ENCODE results near the gene NTHL1. TPM values are rescaled to one million over a fixed set of nuclear protein-coding genes. Genes with fewer than 3 reads are reported as not detected.
A peak's percentile ranks its signal among the peaks of the same experiment; 100 is the strongest.

NTHL1 gene
- total and polyA plus RNA-seq, 9 of the 15 experiments (the other 6 are each of a cell fraction or from before 2014, with no cell fraction given): 1.1 to 58.8 (median 17.6) TPM

DNA sequence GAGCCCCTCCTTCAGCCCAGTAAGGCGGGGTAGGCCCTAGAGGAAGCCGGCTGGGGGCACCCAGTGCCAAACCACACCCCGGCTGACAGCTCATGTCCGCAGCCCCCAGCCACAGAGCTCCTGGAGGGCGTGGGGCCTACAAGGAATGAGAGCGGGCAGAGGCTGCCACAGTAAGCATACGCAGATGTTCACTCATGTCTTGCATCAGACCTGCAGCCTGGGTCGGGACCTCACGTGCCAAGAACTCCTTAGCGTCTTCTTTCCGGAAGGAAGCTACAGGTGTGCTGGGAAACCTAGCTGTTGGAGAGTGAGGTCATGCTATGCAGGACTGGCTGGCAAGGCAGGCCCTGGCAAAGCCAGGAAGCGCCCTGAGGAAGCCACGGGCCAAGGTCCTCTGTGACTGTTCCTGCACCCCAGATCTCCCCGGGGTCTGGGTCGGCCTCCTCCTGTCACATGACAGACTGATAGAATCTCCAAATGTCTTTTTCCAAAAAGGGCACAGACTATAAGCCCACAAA, 39.6 kb downstream of the NTHL1 start (continued):
- TF ChIP-seq XRCC4 (IDR thresholded peaks at IDR 0.05; ENCODE audit: extremely low read depth, insufficient read depth, insufficient read length) (no peak), ZNF583 (CRISPR knock-in tag; IDR thresholded peaks at IDR 0.05) (peak; percentile 30; the same call in 1 of the 2 replicates), CXXC5 (CRISPR knock-in tag; IDR thresholded peaks at IDR 0.05) (peak; percentile 53), MAZ (CRISPR knock-in tag; conservative IDR thresholded peaks at IDR 0.05 in 1 of 2, IDR thresholded peaks at IDR 0.05 in 1 of 2) (0 out of 4 replicates have a peak, but pooled peaks of 1 of the 2 experiments have one; percentile 13), RAD51 (IDR thresholded peaks at IDR 0.05; ENCODE audit: borderline replicate concordance, low read depth) (peak; percentile 62), POLR2B (IDR thresholded peaks at IDR 0.05; ENCODE audit: low read depth, partially characterized antibody) (no peak), KDM2B (CRISPR knock-in tag; IDR thresholded peaks at IDR 0.05) (no peak), STAT5A (IDR thresholded peaks at IDR 0.05; ENCODE audit: borderline replicate concordance, low read length) (no peak), MYC (IDR thresholded peaks at IDR 0.05; ENCODE audit: low read depth, low read length) (peak; percentile 55), MYC (CRISPR knock-in tag; IDR thresholded peaks at IDR 0.05; ENCODE audit: borderline replicate concordance, low read depth) (peak; percentile 62; the same call in 1 of the 2 replicates), SMAD4 (CRISPR knock-in tag; conservative IDR thresholded peaks at IDR 0.05) (peak; percentile 58), CEBPB (tag; IDR thresholded peaks at IDR 0.05) (peak; percentile 44)
- TF ChIP-seq, protein P1, sequence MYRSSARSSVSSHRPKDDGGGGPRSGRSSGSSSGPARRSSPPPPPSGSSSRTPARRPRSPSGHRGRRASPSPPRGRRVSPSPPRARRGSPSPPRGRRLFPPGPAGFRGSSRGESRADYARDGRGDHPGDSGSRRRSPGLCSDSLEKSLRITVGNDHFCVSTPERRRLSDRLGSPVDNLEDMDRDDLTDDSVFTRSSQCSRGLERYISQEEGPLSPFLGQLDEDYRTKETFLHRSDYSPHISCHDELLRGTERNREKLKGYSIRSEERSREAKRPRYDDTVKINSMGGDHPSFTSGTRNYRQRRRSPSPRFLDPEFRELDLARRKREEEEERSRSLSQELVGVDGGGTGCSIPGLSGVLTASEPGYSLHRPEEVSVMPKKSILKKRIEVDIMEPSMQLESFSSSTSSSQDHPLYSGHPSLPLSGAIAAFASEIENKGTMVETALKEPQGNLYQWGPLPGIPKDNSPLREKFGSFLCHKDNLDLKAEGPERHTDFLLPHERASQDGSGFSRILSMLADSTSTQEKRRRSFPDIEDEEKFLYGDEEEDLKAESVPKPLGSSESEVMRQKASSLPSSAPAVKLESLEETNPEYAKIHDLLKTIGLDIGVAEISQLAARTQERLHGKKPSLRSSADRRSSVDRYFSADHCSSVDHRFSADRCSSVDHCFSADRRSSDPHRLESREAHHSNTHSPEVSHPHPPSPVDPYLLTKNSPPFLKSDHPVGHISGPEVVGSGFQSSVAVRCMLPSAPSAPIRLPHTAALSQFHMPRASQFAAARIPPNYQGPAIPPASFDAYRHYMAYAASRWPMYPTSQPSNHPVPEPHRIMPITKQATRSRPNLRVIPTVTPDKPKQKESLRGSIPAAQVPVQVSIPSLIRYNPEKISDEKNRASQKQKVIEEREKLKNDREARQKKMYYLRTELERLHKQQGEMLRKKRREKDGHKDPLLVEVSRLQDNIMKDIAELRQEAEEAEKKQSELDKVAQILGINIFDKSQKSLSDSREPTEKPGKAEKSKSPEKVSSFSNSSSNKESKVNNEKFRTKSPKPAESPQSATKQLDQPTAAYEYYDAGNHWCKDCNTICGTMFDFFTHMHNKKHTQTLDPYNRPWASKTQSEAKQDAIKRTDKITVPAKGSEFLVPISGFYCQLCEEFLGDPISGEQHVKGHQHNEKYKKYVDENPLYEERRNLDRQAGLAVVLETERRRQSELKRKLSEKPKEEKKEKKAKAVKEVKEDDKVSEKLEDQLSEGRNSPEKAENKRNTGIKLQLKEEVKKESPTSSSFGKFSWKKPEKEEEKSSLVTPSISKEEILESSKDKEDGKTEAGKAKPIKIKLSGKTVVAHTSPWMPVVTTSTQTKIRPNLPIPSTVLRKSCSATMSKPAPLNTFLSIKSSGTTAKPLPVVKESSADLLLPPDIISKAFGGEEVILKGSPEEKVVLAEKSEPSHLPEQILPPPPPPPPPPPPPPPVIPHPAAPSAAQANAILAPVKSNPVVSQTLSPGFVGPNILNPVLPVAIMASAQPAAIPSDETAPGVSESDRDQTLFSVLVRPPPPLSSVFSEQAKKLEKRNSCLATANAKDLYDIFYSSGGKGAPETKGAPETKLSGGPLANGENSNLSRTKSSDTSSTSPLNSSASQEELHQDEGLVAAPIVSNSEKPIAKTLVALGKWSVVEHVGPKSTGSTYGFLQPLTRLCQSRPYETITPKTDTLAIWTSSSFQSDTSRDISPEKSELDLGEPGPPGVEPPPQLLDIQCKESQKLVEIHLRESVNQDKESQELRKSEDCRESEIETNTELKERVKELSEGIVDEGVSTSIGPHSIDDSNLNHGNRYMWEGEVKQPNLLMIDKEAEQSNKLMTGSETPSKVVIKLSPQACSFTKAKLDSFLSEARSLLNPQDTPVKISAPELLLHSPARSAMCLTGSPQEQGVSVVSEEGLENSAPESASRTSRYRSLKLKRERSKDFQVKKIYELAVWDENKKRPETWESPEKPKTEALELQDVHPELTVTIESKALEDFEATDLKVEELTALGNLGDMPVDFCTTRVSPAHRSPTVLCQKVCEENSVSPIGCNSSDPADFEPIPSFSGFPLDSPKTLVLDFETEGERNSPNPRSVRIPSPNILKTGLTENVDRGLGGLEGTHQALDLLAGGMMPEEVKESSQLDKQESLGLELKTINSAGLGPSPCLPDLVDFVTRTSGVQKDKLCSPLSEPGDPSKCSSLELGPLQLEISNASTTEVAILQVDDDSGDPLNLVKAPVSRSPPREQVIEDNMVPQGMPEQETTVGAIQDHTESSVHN (IDR thresholded peaks at IDR 0.05; ENCODE audit: borderline replicate concordance in 1 of 2, low read depth in 1 of 2): peak in 1 of 2 experiments; percentile 38; a peak in 1 of 4 replicates
- TF ChIP-seq, protein P2, sequence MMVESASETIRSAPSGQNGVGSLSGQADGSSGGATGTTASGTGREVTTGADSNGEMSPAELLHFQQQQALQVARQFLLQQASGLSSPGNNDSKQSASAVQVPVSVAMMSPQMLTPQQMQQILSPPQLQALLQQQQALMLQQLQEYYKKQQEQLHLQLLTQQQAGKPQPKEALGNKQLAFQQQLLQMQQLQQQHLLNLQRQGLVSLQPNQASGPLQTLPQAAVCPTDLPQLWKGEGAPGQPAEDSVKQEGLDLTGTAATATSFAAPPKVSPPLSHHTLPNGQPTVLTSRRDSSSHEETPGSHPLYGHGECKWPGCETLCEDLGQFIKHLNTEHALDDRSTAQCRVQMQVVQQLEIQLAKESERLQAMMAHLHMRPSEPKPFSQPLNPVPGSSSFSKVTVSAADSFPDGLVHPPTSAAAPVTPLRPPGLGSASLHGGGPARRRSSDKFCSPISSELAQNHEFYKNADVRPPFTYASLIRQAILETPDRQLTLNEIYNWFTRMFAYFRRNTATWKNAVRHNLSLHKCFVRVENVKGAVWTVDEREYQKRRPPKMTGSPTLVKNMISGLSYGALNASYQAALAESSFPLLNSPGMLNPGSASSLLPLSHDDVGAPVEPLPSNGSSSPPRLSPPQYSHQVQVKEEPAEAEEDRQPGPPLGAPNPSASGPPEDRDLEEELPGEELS (CRISPR knock-in tag; IDR thresholded peaks at IDR 0.05; ENCODE audit: borderline replicate concordance): no peak
- TF ChIP-seq, protein P3, sequence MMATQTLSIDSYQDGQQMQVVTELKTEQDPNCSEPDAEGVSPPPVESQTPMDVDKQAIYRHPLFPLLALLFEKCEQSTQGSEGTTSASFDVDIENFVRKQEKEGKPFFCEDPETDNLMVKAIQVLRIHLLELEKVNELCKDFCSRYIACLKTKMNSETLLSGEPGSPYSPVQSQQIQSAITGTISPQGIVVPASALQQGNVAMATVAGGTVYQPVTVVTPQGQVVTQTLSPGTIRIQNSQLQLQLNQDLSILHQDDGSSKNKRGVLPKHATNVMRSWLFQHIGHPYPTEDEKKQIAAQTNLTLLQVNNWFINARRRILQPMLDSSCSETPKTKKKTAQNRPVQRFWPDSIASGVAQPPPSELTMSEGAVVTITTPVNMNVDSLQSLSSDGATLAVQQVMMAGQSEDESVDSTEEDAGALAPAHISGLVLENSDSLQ (IDR thresholded peaks at IDR 0.05): 0 out of 2 replicates have a peak, but pooled peaks have one; percentile 15

Measured in K562 (cell line).